WTC11 (cell line): ENCODE measurements around the gene TADA2A. TPM values are rescaled to one million over a fixed set of nuclear protein-coding genes. Genes with fewer than 3 reads are reported as not detected.

Source experiments
- ATAC-seq: fragments of 200-7000 bp; cut with Tn5 transposase; 2 replicates; pipeline ENCODE4 v1.10.0; 2021; ENCODE audit warnings: mild to moderate bottlenecking, moderate library complexity
- CTCF ChIA-PET: fragments of 300-600 bp; sonication (Branson Sonifier 250); formaldehyde crosslinking; loops from one replicate; lab custom pipeline; 2021; ENCODE audit warnings: antibody characterized with exemption; lab: Charles Lee
- POLR2A ChIA-PET: fragments of 350-600 bp; sonication (Branson Sonifier 250); formaldehyde crosslinking; loops from one replicate; lab custom pipeline; 2021; ENCODE audit warnings: antibody characterized with exemption; lab: Charles Lee
- DNase-seq: peaks from one replicate; pipeline ENCODE4 v3.0.0; 2021; ENCODE audit warnings: low spot score
- H3K27ac Mint-ChIP-seq: 2 replicates; pipeline ENCODE4 v1.8.0; 2021; ENCODE audit warnings: mixed read lengths
- H3K27me3 Mint-ChIP-seq: 2 replicates; pipeline ENCODE4 v1.8.0; 2021; ENCODE audit warnings: low read depth, mild to moderate bottlenecking, moderate library complexity, mixed read lengths
- H3K36me3 Mint-ChIP-seq: 2 replicates; pipeline ENCODE4 v1.8.0; 2021; ENCODE audit warnings: mixed read lengths
- H3K4me1 Mint-ChIP-seq: 2 replicates; pipeline ENCODE4 v1.8.0; 2022; ENCODE audit warnings: mixed read lengths
- H3K4me3 Mint-ChIP-seq: 2 replicates; pipeline ENCODE4 v1.8.0; 2021; ENCODE audit warnings: mild to moderate bottlenecking, moderate library complexity, mixed read lengths
- H3K9me3 Mint-ChIP-seq: 2 replicates; pipeline ENCODE4 v1.8.0; 2021; ENCODE audit warnings: mixed read lengths
- AFF4 ChIP-seq: sonication (generic); formaldehyde crosslinking; IDR thresholded peaks from 2 replicates; pipeline ENCODE4 v1.8.1; 2023; ENCODE audit warnings: mild to moderate bottlenecking, missing genetic modification reagents, borderline replicate concordance
- CDX4 ChIP-seq: fragments of 250-450 bp; sonication (Bioruptor Pico); IDR thresholded peaks from 2 replicates; pipeline ENCODE4 v1.9.0; 2021; ENCODE audit warnings: moderate library complexity, mild to moderate bottlenecking, inconsistent platforms, borderline replicate concordance
- CREM ChIP-seq: sonication (generic); formaldehyde crosslinking; IDR thresholded peaks from 2 replicates; pipeline ENCODE4 v1.8.1; 2022; ENCODE audit warnings: mild to moderate bottlenecking, missing genetic modification reagents, moderate library complexity
- E2F1 ChIP-seq: sonication (generic); formaldehyde crosslinking; IDR thresholded peaks from 2 replicates; pipeline ENCODE4 v1.8.0; 2022; ENCODE audit warnings: mild to moderate bottlenecking, missing genetic modification reagents
- ESRRA ChIP-seq: sonication (generic); formaldehyde crosslinking; IDR thresholded peaks from 2 replicates; pipeline ENCODE4 v1.8.1; 2022; ENCODE audit warnings: mild to moderate bottlenecking, missing genetic modification reagents, borderline replicate concordance
- FOXK1 ChIP-seq: sonication (generic); formaldehyde crosslinking; IDR thresholded peaks from 2 replicates; pipeline ENCODE4 v1.8.0; 2022; ENCODE audit warnings: mild to moderate bottlenecking, moderate library complexity, missing genetic modification reagents
- IRF1 ChIP-seq: sonication (generic); formaldehyde crosslinking; IDR thresholded peaks from 2 replicates; pipeline ENCODE4 v1.8.0; 2023; ENCODE audit warnings: missing genetic modification reagents
- MXD4 ChIP-seq: fragments of 250-450 bp; sonication (Bioruptor Pico); IDR thresholded peaks from 2 replicates; pipeline ENCODE4 v1.8.0; 2021; ENCODE audit warnings: mild to moderate bottlenecking, moderate library complexity, borderline replicate concordance
- MYBL2 ChIP-seq: sonication (generic); formaldehyde crosslinking; IDR thresholded peaks from 2 replicates; pipeline ENCODE4 v1.8.1; 2023; ENCODE audit warnings: mild to moderate bottlenecking, moderate library complexity, missing genetic modification reagents
- NFE2L1 ChIP-seq: sonication (generic); formaldehyde crosslinking; IDR thresholded peaks from 2 replicates; pipeline ENCODE4 v1.8.1; 2023; ENCODE audit warnings: missing genetic modification reagents
- OVOL2 ChIP-seq: fragments of 250-450 bp; sonication (Bioruptor Pico); IDR thresholded peaks from 2 replicates; pipeline ENCODE4 v1.9.0; 2021; ENCODE audit warnings: mild to moderate bottlenecking, borderline replicate concordance
- PRRX2 ChIP-seq: fragments of 250-450 bp; sonication (Bioruptor Pico); IDR thresholded peaks from 2 replicates; pipeline ENCODE4 v1.8.0; 2021; ENCODE audit warnings: mild to moderate bottlenecking
- SMAD3 ChIP-seq: sonication (generic); formaldehyde crosslinking; IDR thresholded peaks from 2 replicates; pipeline ENCODE4 v1.8.0; 2022; ENCODE audit warnings: missing genetic modification reagents, mild to moderate bottlenecking, borderline replicate concordance
- SMAD4 ChIP-seq: sonication (generic); formaldehyde crosslinking; IDR thresholded peaks from 2 replicates; pipeline ENCODE4 v1.8.0; 2022; ENCODE audit warnings: mild to moderate bottlenecking, missing genetic modification reagents
- ZNF219 ChIP-seq: sonication (generic); formaldehyde crosslinking; IDR thresholded peaks from 2 replicates; pipeline ENCODE4 v1.8.0; 2023; ENCODE audit warnings: missing genetic modification reagents, mild to moderate bottlenecking, borderline replicate concordance
- ZNF416 ChIP-seq: fragments of 250-450 bp; sonication (Bioruptor Pico); IDR thresholded peaks from 2 replicates; pipeline ENCODE4 v1.9.0; 2021; ENCODE audit warnings: mild to moderate bottlenecking, inconsistent platforms
- ZNF671 ChIP-seq: fragments of 250-450 bp; sonication (Bioruptor Pico); IDR thresholded peaks from 2 replicates; pipeline ENCODE4 v1.8.0; 2021; ENCODE audit warnings: mild to moderate bottlenecking
- total RNA-seq: library from RNA; stranded (reverse); gene quantifications from 3 replicates; pipeline ENCODE4 v1.2.3, GENCODE V29; 2021
- TF ChIP-seq, protein P1 (sequence below): sonication (generic); formaldehyde crosslinking; IDR thresholded peaks from 2 replicates; pipeline ENCODE4 v1.8.1; 2022; ENCODE audit warnings: mild to moderate bottlenecking, moderate library complexity, missing genetic modification reagents

The TADA2A gene
- total RNA-seq, 1 experiment from 2014 or later = 16.5 TPM

- peaks cover 44% of the 10 kb centered on the region for H3K36me3 Mint-ChIP-seq
- no peak for TF ChIP-seq ESRRA (CRISPR knock-in tag)
- TF ChIP-seq NFE2L1 (CRISPR knock-in tag) = no peak
- no peak for TF ChIP-seq E2F1 (CRISPR knock-in tag)
- no peak for TF ChIP-seq ZNF671 (CRISPR knock-in tag)
- TF ChIP-seq IRF1 (CRISPR knock-in tag) = no peak
- no peak for TF ChIP-seq SMAD3 (CRISPR knock-in tag)
- no peak for TF ChIP-seq PRRX2 (CRISPR knock-in tag)
- no peak for TF ChIP-seq CDX4 (CRISPR knock-in tag)
- TF ChIP-seq MXD4 (CRISPR knock-in tag) = no peak
- TF ChIP-seq FOXK1 (CRISPR knock-in tag) = no peak
- no peak for TF ChIP-seq SMAD4 (CRISPR knock-in tag)
- TF ChIP-seq ZNF219 (CRISPR knock-in tag) = no peak
- TF ChIP-seq CREM = no peak
- TF ChIP-seq MYBL2 (CRISPR knock-in tag) = no peak
- TF ChIP-seq, protein P1, sequence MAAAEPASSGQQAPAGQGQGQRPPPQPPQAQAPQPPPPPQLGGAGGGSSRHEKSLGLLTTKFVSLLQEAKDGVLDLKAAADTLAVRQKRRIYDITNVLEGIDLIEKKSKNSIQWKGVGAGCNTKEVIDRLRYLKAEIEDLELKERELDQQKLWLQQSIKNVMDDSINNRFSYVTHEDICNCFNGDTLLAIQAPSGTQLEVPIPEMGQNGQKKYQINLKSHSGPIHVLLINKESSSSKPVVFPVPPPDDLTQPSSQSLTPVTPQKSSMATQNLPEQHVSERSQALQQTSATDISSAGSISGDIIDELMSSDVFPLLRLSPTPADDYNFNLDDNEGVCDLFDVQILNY = no peak
- TF ChIP-seq OVOL2 (CRISPR knock-in tag) = no peak
- TF ChIP-seq AFF4 (CRISPR knock-in tag) = no peak
- TF ChIP-seq ZNF416 (CRISPR knock-in tag) = no peak
- POLR2A ChIA-PET = no interaction called here
- no peak overlapping the region for H3K27ac Mint-ChIP-seq
- ATAC-seq (no peak), DNase-seq (no peak)
- H3K9me3 Mint-ChIP-seq = no peaks in the 10 kb centered on the region
- H3K27me3 Mint-ChIP-seq = no peaks in the 10 kb centered on the region
- no peak overlapping the region for H3K4me3 Mint-ChIP-seq
- peaks cover 2% of the 10 kb centered on the region for H3K4me1 Mint-ChIP-seq
- CTCF ChIA-PET = interaction anchor here (0.5 to 0.9 kb wide), 2 partner anchors 22 to 263 kb away, joined by 3 to 6 read pairs; no protein-coding TSS in a partner anchor
Measured at GRCh38 chr17:37475731-37476420, 69.2 kb downstream of the TADA2A start.
